MM.1S (cell line): ENCODE results near the gene LPIN1.

ENCODE experiments used
- CTCF ChIP-seq: fragments of 300-600 bp; sonication (generic); IDR thresholded peaks from 2 replicates; pipeline ENCODE4 v1.5.1; 2016; ENCODE audit warnings: antibody characterized with exemption, low read length, mixed read lengths
- EZH2 ChIP-seq: fragments of 300-600 bp; sonication (generic); optimal IDR thresholded peaks from 2 replicates; pipeline ENCODE3; 2017; ENCODE audit warnings: low read depth, mild to moderate bottlenecking, antibody characterized with exemption, low read length, mixed read lengths

- no peak for TF ChIP-seq CTCF
- TF ChIP-seq EZH2, result no peak
Measured at GRCh38 chr2:11874861-11875260, 128.4 kb downstream of the LPIN1 start.
